H1 (cell line): ENCODE data around the gene EIF4E. TPM values are rescaled to one million over a fixed set of nuclear protein-coding genes. Genes with fewer than 3 reads are reported as not detected.

Experiments used
- CTCF ChIA-PET: fragments of 300-600 bp; sonication (Branson Sonifier 250); formaldehyde crosslinking; loops from one replicate; lab custom pipeline; 2021; ENCODE audit not compliant: partially characterized antibody; lab: Charles Lee
- POLR2A ChIA-PET: fragments of 300-600 bp; sonication (Branson Sonifier 250); formaldehyde crosslinking; loops from one replicate; lab custom pipeline; 2021; ENCODE audit warnings: inconsistent platforms; ENCODE audit not compliant: partially characterized antibody; lab: Charles Lee
- DNase-seq, 2 experiments: peaks; one replicate each; pipeline versions ENCODE4 v3.0.0 to v3.0.0-alpha.2; 2010 to 2022; ENCODE audit warnings: low spot score in 2 of 2, low read depth in 1 of 2, mixed read lengths in 1 of 2
- FAIRE-seq: peaks from 2 replicates; lab custom pipeline; 2011; peaks lifted over from hg19 to GRCh38; lab: Jason Lieb, UNC
- H2AFZ ChIP-seq: 2 replicates; pipeline ENCODE4 v1.8.1; 2012; ENCODE audit warnings: low read length, inconsistent platforms
- H2AK5ac ChIP-seq: 2 replicates; pipeline ENCODE4 v1.6.1; 2013; ENCODE audit warnings: low read depth, low read length
- H2BK120ac ChIP-seq: replicated peaks from 2 replicates; pipeline ENCODE3; 2013; ENCODE audit warnings: low read depth, low read length, inconsistent platforms
- H2BK12ac ChIP-seq: 2 replicates; pipeline ENCODE4 v1.6.1; 2013; ENCODE audit warnings: low read depth, low read length
- H2BK15ac ChIP-seq: 2 replicates; pipeline ENCODE4 v1.6.1; 2013; ENCODE audit warnings: low read length
- H2BK20ac ChIP-seq: 2 replicates; pipeline ENCODE4 v1.6.1; 2013; ENCODE audit warnings: low read length
- H2BK5ac ChIP-seq: 2 replicates; pipeline ENCODE4 v1.6.1; 2013; ENCODE audit warnings: low read depth, low read length
- H3K14ac ChIP-seq: 2 replicates; pipeline ENCODE4 v1.6.1; 2013; ENCODE audit warnings: inconsistent platforms; ENCODE audit not compliant: insufficient read length
- H3K18ac ChIP-seq: 2 replicates; pipeline ENCODE4 v1.6.1; 2013; ENCODE audit warnings: low read length; ENCODE audit errors: extremely low read depth
- H3K23ac ChIP-seq: 2 replicates; pipeline ENCODE4 v1.6.1; 2013; ENCODE audit warnings: inconsistent platforms; ENCODE audit not compliant: insufficient read length
- H3K23me2 ChIP-seq: 2 replicates; pipeline ENCODE4 v1.6.1; 2013; ENCODE audit warnings: low read depth, low read length
- H3K27ac ChIP-seq: 2 replicates; pipeline ENCODE4 v1.6.1; 2011; ENCODE audit warnings: low read depth, low read length, inconsistent platforms
- H3K27me3 ChIP-seq, 4 experiments: replicated peaks in 1 of 4; 1 replicate in 1 of 4; 2 replicates in 3 of 4; pipeline versions ENCODE4 v1.6.1 to v1.8.1; 2011 to 2013; ENCODE audit warnings: low read length in 3 of 4, mild to moderate bottlenecking in 3 of 4, inconsistent platforms in 2 of 4, mixed read lengths in 2 of 4, moderate library complexity in 1 of 4; ENCODE audit not compliant: control insufficient read depth in 3 of 4, insufficient read depth in 3 of 4; ENCODE audit errors: extremely low read depth in 1 of 4
- H3K36me3 ChIP-seq, 4 experiments: 2 replicates each; pipeline versions ENCODE4 v1.6.1 to v1.8.1; 2011 to 2013; ENCODE audit warnings: mild to moderate bottlenecking in 4 of 4, low read length in 3 of 4, moderate library complexity in 2 of 4, control low read depth in 1 of 4, inconsistent platforms in 1 of 4; ENCODE audit not compliant: insufficient read depth in 4 of 4, control insufficient read depth in 2 of 4
- H3K4ac ChIP-seq: replicated peaks from 2 replicates; pipeline ENCODE3; 2013; ENCODE audit warnings: low read length, low read depth, mixed read lengths, inconsistent platforms; ENCODE audit not compliant: insufficient read length
- H3K4me1 ChIP-seq, 4 experiments: replicated peaks in 1 of 4; 1 replicate in 1 of 4; 2 replicates in 3 of 4; pipeline versions ENCODE4 v1.6.1 to v1.8.1; 2011 to 2013; ENCODE audit warnings: low read length in 3 of 4, inconsistent platforms in 2 of 4, mixed read lengths in 1 of 4; ENCODE audit not compliant: insufficient read depth in 4 of 4, control insufficient read depth in 3 of 4
- H3K4me2 ChIP-seq, 2 experiments: 2 replicates each; pipeline versions ENCODE4 v1.6.1 to v1.8.1; 2011 to 2013; ENCODE audit warnings: low read depth in 2 of 2, low read length in 2 of 2, control low read depth in 1 of 2, inconsistent platforms in 1 of 2, mild to moderate bottlenecking in 1 of 2; ENCODE audit not compliant: insufficient read depth in 1 of 2
- H3K4me3 ChIP-seq, 4 experiments: fragments of 200-600, 300-600 bp in 1 of 4; sonication (generic), shearing (Covaris generic), sonication (Bioruptor Twin) in 1 of 4; 2 replicates each; pipeline versions ENCODE4 v1.5.1 to v1.8.1; 2011 to 2016; ENCODE audit warnings: low read length in 4 of 4, low read depth in 3 of 4, control low read depth in 2 of 4, inconsistent platforms in 2 of 4, mild to moderate bottlenecking in 2 of 4, mixed read lengths in 1 of 4, moderate library complexity in 1 of 4; ENCODE audit not compliant: insufficient read depth in 2 of 4; ENCODE audit errors: extremely low read depth in 1 of 4
- H3K56ac ChIP-seq: replicated peaks from 2 replicates; pipeline ENCODE3; 2013; ENCODE audit warnings: low read depth, mild to moderate bottlenecking, mixed read lengths, low read length, inconsistent platforms; ENCODE audit not compliant: insufficient read length
- H3K79me1 ChIP-seq: 2 replicates; pipeline ENCODE4 v1.6.1; 2013; ENCODE audit warnings: low read depth, low read length, control low read depth
- H3K79me2 ChIP-seq, 2 experiments: 2 replicates each; pipeline versions ENCODE4 v1.6.1 to v1.8.1; 2012 to 2013; ENCODE audit warnings: low read length in 2 of 2, mild to moderate bottlenecking in 2 of 2, inconsistent platforms in 1 of 2; ENCODE audit not compliant: insufficient read depth in 2 of 2, control insufficient read depth in 1 of 2
- H3K9ac ChIP-seq, 4 experiments: replicated peaks in 1 of 4; 1 replicate in 1 of 4; 2 replicates in 3 of 4; pipeline versions ENCODE4 v1.6.1 to v1.8.1; 2011 to 2013; ENCODE audit warnings: low read depth in 3 of 4, low read length in 3 of 4, control low read depth in 2 of 4, mild to moderate bottlenecking in 2 of 4, moderate library complexity in 2 of 4, inconsistent platforms in 1 of 4; ENCODE audit errors: extremely low read depth in 1 of 4
- H3K9me3 ChIP-seq, 2 experiments: 2 replicates each; pipeline versions ENCODE4 v1.6.1 to v1.8.1; 2012 to 2013; ENCODE audit warnings: mild to moderate bottlenecking in 2 of 2, moderate library complexity in 2 of 2, control low read depth in 1 of 2, inconsistent platforms in 1 of 2, low read depth in 1 of 2, low read length in 1 of 2, mixed read lengths in 1 of 2; ENCODE audit not compliant: insufficient read depth in 2 of 2
- H4K20me1 ChIP-seq, 2 experiments: replicated peaks in 1 of 2; 2 replicates each; pipeline versions ENCODE3 to v1.8.1; 2011 to 2013; ENCODE audit warnings: inconsistent platforms in 2 of 2, low read length in 2 of 2, mild to moderate bottlenecking in 1 of 2; ENCODE audit not compliant: insufficient read depth in 2 of 2, control insufficient read depth in 1 of 2
- H4K5ac ChIP-seq: 2 replicates; pipeline ENCODE4 v1.6.1; 2013; ENCODE audit warnings: low read length, low read depth, mixed read lengths, inconsistent platforms; ENCODE audit not compliant: insufficient read length
- H4K8ac ChIP-seq: 2 replicates; pipeline ENCODE4 v1.8.0; 2013; ENCODE audit warnings: mild to moderate bottlenecking, moderate library complexity, low read length, inconsistent platforms; ENCODE audit not compliant: insufficient read depth; ENCODE audit errors: extremely low read depth
- H4K91ac ChIP-seq: replicated peaks from 2 replicates; pipeline ENCODE3; 2013; ENCODE audit warnings: low read length, mixed read lengths, inconsistent platforms; ENCODE audit not compliant: insufficient read length
- FOSL1 ChIP-seq: IDR thresholded peaks from 2 replicates; pipeline ENCODE4 v1.6.1; 2011; ENCODE audit warnings: mild to moderate bottlenecking, low read depth, low read length, moderate library complexity; ENCODE audit not compliant: insufficient read depth
- GTF2F1 ChIP-seq: IDR thresholded peaks from 2 replicates; pipeline ENCODE4 v1.6.1; 2012; ENCODE audit warnings: low read depth, low read length, improper control_type of control experiment, borderline replicate concordance
- JUND ChIP-seq: IDR thresholded peaks from 2 replicates; pipeline ENCODE4 v1.6.1; 2011; ENCODE audit warnings: mild to moderate bottlenecking, improper control_type of control experiment, low read length
- KDM4A ChIP-seq: IDR thresholded peaks from one replicate; pipeline ENCODE4 v1.7.1; 2012; ENCODE audit warnings: low read depth, mild to moderate bottlenecking, moderate library complexity, low read length, inconsistent platforms; ENCODE audit not compliant: severe bottlenecking
- KDM5A ChIP-seq: fragments of 200-600 bp; IDR thresholded peaks from 2 replicates; pipeline ENCODE4 v1.7.1; 2012; ENCODE audit warnings: mild to moderate bottlenecking, low read length, inconsistent platforms, mixed read lengths
- NANOG ChIP-seq: IDR thresholded peaks from 2 replicates; pipeline ENCODE4 v1.6.1; 2011; ENCODE audit warnings: low read length, low read depth, mild to moderate bottlenecking, inconsistent platforms; ENCODE audit not compliant: insufficient read depth, poor library complexity, severe bottlenecking
- POLR2A ChIP-seq, 2 experiments: IDR thresholded peaks; 1 replicate in 1 of 2; 2 replicates in 1 of 2; pipeline ENCODE4 v1.6.1; 2011; ENCODE audit warnings: low read depth in 2 of 2, low read length in 2 of 2, mild to moderate bottlenecking in 2 of 2; ENCODE audit errors: control extremely low read depth in 1 of 2
- POU5F1 ChIP-seq: IDR thresholded peaks from 2 replicates; pipeline ENCODE4 v1.6.1; 2011; ENCODE audit warnings: low read depth, mild to moderate bottlenecking, low read length, moderate library complexity
- RXRA ChIP-seq: IDR thresholded peaks from 2 replicates; pipeline ENCODE4 v1.6.1; 2011; ENCODE audit warnings: low read depth, mild to moderate bottlenecking, low read length, moderate library complexity; ENCODE audit not compliant: insufficient read depth
- SIRT6 ChIP-seq: IDR thresholded peaks from one replicate; pipeline ENCODE4 v1.7.1; 2012; ENCODE audit warnings: low read length, inconsistent platforms
- TBP ChIP-seq: IDR thresholded peaks from 2 replicates; pipeline ENCODE4 v1.6.1; 2011; ENCODE audit warnings: low read depth, low read length, improper control_type of control experiment
- ZNF274 ChIP-seq: IDR thresholded peaks from 2 replicates; pipeline ENCODE4 v1.7.0; 2012; ENCODE audit warnings: low read length, borderline replicate concordance; ENCODE audit errors: extremely low read depth
- WGBS, 2 experiments: shearing (Covaris generic) in 1 of 2; methylation state at CpG; one replicate each; pipeline versions ENCODE4 v1.1.6 to v1.1.7; 2013 to 2015; ENCODE audit warnings: low lambda C conversion rate in 2 of 2, mixed read lengths in 2 of 2, inconsistent platforms in 1 of 2, low coverage in 1 of 2, missing lambda C conversion rate in 1 of 2; ENCODE audit not compliant: insufficient replicate concordance in 2 of 2, insufficient coverage in 1 of 2, insufficient read length in 1 of 2; ENCODE audit errors: extremely low coverage in 1 of 2, missing lambda C conversion rate in 1 of 2; 5-methylcytosine and 5-hydroxymethylcytosine counted together
- polyA plus RNA-seq, 7 experiments: library from polyadenylated mRNA; depleted of rRNA in 3 of 7; stranded (reverse) in 5 of 7; unstranded in 2 of 7; fragments of >200 nt in 5 of 7; fragments of 200-250 nt in 2 of 7; gene quantifications; 1 replicate in 5 of 7; 2 replicates in 1 of 7; 4 replicates in 1 of 7; pipeline versions ENCODE4 v1.2.1 to v1.2.3, GENCODE V29; 2011 to 2013; ENCODE audit warnings: missing spikeins in 2 of 7, mixed read lengths in 2 of 7
- total RNA-seq: library from RNA; stranded (reverse); fragmentation: NEBNext Ultra II Directional; extraction: Animal tissue kit (Norgen Biotek cat#: 25700); gene quantifications from 2 replicates; pipeline ENCODE4 v1.2.1, GENCODE V29; 2021
- TF ChIP-seq, protein P1 (sequence below): IDR thresholded peaks from 2 replicates; pipeline ENCODE4 v1.6.1; 2012; ENCODE audit warnings: inconsistent platforms

EIF4E gene
- total and polyA plus RNA-seq, 2 of the 8 experiments (the other 6 are each of a cell fraction or from before 2014, with no cell fraction given): 59.6 to 185 TPM

DNA sequence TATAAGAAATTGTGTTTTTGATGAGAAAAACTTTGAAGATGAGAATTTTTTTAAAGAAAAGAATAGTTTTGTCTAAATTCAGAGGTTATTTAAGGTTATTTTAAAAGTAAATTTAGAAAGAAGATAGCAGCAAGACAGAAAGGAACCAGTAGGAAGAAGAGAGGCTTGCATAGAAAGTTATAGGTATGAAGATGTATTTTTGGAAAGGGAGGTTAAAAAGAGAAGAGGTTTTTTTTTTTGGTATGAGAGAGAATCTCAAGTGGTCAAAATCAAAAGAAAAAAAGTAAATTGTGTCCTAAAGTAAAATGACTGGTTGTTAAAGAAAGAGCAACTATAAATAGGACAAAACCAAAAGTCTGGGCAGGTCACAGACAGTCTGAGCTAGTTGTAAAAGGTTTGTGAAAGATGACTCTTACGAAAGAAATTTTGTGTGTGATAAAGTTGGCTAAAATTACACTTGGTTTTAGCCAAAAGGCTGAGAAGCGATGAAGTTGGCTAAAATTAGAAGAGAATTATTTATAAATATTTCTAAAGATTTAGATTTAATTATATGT is 16.4 kb upstream of the EIF4E start:
- Histone ChIP-seq H2BK120ac (no peak overlapping the region), H3K23ac (no peak overlapping the region), H3K18ac (no peak overlapping the region), H4K91ac (no peak overlapping the region), H2AK5ac (no peak overlapping the region), H3K14ac (no peak overlapping the region), H3K27ac (no peak overlapping the region), H2BK5ac (no peak overlapping the region), H3K4me1 (no peaks in the 10 kb centered on the region), H3K4me2 (no peak overlapping the region), H3K23me2 (no peaks in the 10 kb centered on the region), H3K79me1 (no peaks in the 10 kb centered on the region), H4K8ac (no peak overlapping the region), H4K20me1 (no peaks in the 10 kb centered on the region), H2BK20ac (no peak overlapping the region), H4K5ac (no peak overlapping the region), H3K79me2 (no peaks in the 10 kb centered on the region), H2BK15ac (no peak overlapping the region), H3K9me3 (no peaks in the 10 kb centered on the region), H3K36me3 (no peaks in the 10 kb centered on the region), H3K27me3 (no peaks in the 10 kb centered on the region), H3K56ac (no peak overlapping the region), H3K4me3 (no peak overlapping the region), H3K9ac (no peak overlapping the region), H2AFZ (no peak overlapping the region), H3K4ac (no peak overlapping the region), H2BK12ac (no peak overlapping the region)
- CTCF ChIA-PET: interaction anchor here (0.8 to 1.9 kb wide), 4 partner anchors 19 to 111 kb away, joined by 3 to 8 read pairs (median 3); no protein-coding TSS in a partner anchor
- no peak for FAIRE-seq
- WGBS, 2 experiments: 93% methylated on average over 2 of the region's 2 CpGs; no CpG with 5 or more reads in 1 of the 2 experiments
- no peak for DNase-seq
- POLR2A ChIA-PET: interaction anchor here (1.1 kb wide), 1 partner anchor 17 kb away, joined by 3 read pairs; the partner anchor contains the start of gene EIF4E
- no peak for TF ChIP-seq ZNF274
- TF ChIP-seq RXRA: no peak
- TF ChIP-seq SIRT6: no peak
- TF ChIP-seq FOSL1: no peak
- no peak for TF ChIP-seq TBP
- TF ChIP-seq KDM4A: no peak
- TF ChIP-seq GTF2F1: no peak
- no peak for TF ChIP-seq POU5F1
- TF ChIP-seq NANOG: no peak
- no peak for TF ChIP-seq JUND
- no peak for TF ChIP-seq POLR2A (IDR thresholded peaks at IDR 0.05; ENCODE audit: control extremely low read depth in 1 of 2, low read depth in 2 of 2, low read length in 2 of 2)
- no peak for TF ChIP-seq KDM5A
- TF ChIP-seq, protein P1, sequence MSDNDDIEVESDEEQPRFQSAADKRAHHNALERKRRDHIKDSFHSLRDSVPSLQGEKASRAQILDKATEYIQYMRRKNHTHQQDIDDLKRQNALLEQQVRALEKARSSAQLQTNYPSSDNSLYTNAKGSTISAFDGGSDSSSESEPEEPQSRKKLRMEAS: no peak
